ENCODE data around the gene LRP4. TPM values are rescaled to one million over a fixed set of nuclear protein-coding genes. Genes with fewer than 3 reads are reported as not detected.
"Not testable (repeated sequence)": the region's sequence is repeated elsewhere in the genome, so short reads cannot be mapped to it uniquely, and the experiment has no call there.

Gene LRP4
- total and polyA plus RNA-seq, 12 donors = 2.9 to 24.5 (median 11.4) TPM

GRCh38 chr11:46944356-46945075 lies 26.2 kb upstream of the LRP4 start:
- 84 to 91% (median 89%) methylated on average over 4 of the region's 4 CpGs for WGBS, 4 donors
- no peak for DNase-seq
- intact Hi-C loops (cut with DNase I) = no loop called here
- Histone ChIP-seq H3K27me3 (no peaks in the 10 kb centered on the region), H3K4me3 (no peak overlapping the region), H3K27ac (no peak overlapping the region), H3K36me3 (replicated peaks in 1 of 2) (no peaks in the 10 kb centered on the region), H3K4me1 (replicated peaks in 1 of 2) (peaks cover 0 to 13% of the 10 kb centered on the region in 2 donors), H3K9me3 (replicated peaks in 1 of 3) (no peaks in the 10 kb centered on the region)
- TF ChIP-seq POLR2A (IDR thresholded peaks at IDR 0.05) (no peak), CTCF (IDR thresholded peaks at IDR 0.05) (no peak)

DNA sequence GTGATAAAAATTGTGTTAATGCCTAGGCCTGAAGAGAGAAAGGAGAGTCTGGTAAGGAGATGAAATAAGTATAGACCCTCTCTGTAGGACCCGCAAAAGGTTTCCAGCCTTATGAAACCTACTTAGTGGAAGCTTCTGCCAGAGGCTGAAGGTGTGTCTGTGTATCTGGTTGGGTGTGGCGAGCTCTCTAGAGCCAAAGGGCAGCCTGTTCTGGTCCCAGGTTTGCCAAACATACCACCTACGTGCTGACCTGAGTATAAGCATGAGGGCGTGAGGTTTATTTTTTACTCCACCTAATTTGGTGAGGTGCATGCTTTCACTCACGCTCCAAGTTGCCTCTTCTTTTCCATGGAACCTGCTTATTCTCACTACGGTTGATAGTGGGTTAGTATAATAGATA lies 23.8 kb upstream of the LRP4 start:
- TF ChIP-seq CTCF (IDR thresholded peaks at IDR 0.05) (no peak), POLR2A (IDR thresholded peaks at IDR 0.05) (no peak)
- Histone ChIP-seq H3K9me3 (replicated peaks in 1 of 3) (no peaks in the 10 kb centered on the region), H3K27me3 (no peaks in the 10 kb centered on the region), H3K4me1 (replicated peaks in 1 of 2) (peaks cover 0 to 3% of the 10 kb centered on the region in 2 donors), H3K4me3 (no peak overlapping the region), H3K27ac (no peak overlapping the region), H3K36me3 (replicated peaks in 1 of 2) (no peaks in the 10 kb centered on the region)
- no peak for DNase-seq
- 92 to 99% (median 96%) methylated on average over 6 of the region's 6 CpGs for WGBS, 4 donors
- intact Hi-C loops (cut with DNase I) = no loop called here

DNA sequence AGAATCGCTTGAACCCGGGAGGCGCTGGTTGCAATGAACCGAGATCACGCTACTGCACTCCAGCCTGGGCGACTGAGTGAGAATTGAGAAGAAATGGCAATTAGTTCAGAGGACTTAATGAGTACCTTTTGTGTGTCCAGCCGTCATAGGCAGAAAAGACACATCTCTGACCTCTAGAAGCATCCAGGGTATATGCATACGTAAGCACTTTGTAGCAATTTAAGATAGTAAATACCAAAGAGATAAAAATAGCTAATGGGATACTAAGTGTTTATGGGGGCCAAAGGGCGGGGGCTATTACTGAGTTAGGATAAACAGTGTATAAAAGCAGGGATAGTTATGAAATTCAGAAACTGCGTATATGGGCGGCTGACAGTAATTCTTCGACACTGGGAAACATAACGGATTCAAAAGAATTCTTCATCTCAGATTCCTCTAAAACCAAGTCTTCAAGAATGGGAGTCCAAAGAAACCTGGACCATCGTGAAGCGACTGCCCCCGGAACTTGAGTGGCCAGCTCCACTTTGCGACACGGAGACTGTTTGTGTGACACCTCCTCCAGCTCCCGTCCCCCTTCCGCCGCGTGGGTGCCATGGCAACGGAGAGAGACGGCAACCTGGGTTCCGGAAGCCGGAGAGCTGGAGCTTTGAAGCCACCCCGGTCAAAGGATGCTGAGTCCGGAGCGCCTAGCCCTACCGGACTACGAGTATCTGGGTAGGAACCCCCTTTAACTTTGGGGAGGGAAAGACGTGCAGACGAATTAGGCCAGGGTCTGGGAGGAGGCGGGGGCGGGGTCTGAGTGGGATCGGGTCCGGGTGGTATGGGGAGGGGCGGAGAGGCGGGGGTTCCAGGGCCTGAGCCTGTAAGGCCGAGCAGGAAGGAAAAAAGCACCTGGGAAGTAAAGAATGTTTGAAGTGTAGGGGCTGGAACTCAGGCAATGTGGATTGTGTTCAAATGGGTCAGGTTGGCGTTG lies 18.1 kb upstream of the LRP4 start, which contains the start of gene CSTPP1:
Gene CSTPP1, plus strand, starts transcription at position 624 of the 973 bp plus-strand sequence. Its CDS starts 45 bp downstream, at position 669.
- WGBS, 4 donors = 18 to 32% (median 25%) methylated on average over 27 to 41 of the region's 41 CpGs
- H3K4me1 ChIP-seq (replicated peaks in 1 of 2) = peaks cover 4 to 10% of the 10 kb centered on the region in 2 donors
- no peaks in the 10 kb centered on the region for H3K9me3 ChIP-seq (replicated peaks in 1 of 3)
- H3K36me3 ChIP-seq (replicated peaks in 1 of 2) = no peaks in the 10 kb centered on the region
- no peaks in the 10 kb centered on the region for H3K27me3 ChIP-seq
- intact Hi-C loops (cut with DNase I) = no loop called here
- TF ChIP-seq POLR2A (IDR thresholded peaks at IDR 0.05) (no peak), CTCF (IDR thresholded peaks at IDR 0.05) (no peak)
- peak within 1 kb of the TSS in 1 of 5 donors; percentile 8 for H3K27ac ChIP-seq
- peak within 1 kb of the TSS; percentile 29 to 88 (median 59) for H3K4me3 ChIP-seq
- DNase-seq = peak; percentile 92 to 98 (median 96)

GRCh38 chr11:46930089-46930488 lies 11.7 kb upstream of the LRP4 start:
- H3K4me3 ChIP-seq = no peak overlapping the region
- H3K4me1 ChIP-seq (replicated peaks in 1 of 2) = no peaks in the 10 kb centered on the region
- no peaks in the 10 kb centered on the region for H3K9me3 ChIP-seq (replicated peaks in 1 of 3)
- no peaks in the 10 kb centered on the region for H3K36me3 ChIP-seq (replicated peaks in 1 of 2)
- DNase-seq = no peak
- no peaks in the 10 kb centered on the region for H3K27me3 ChIP-seq
- TF ChIP-seq POLR2A (IDR thresholded peaks at IDR 0.05) (no peak), CTCF (IDR thresholded peaks at IDR 0.05) (no peak)
- no peak overlapping the region for H3K27ac ChIP-seq
- WGBS, 4 donors = 69 to 84% (median 83%) methylated on average over 1 of the region's 1 CpG
- intact Hi-C loops (cut with DNase I) = no loop called here

DNA sequence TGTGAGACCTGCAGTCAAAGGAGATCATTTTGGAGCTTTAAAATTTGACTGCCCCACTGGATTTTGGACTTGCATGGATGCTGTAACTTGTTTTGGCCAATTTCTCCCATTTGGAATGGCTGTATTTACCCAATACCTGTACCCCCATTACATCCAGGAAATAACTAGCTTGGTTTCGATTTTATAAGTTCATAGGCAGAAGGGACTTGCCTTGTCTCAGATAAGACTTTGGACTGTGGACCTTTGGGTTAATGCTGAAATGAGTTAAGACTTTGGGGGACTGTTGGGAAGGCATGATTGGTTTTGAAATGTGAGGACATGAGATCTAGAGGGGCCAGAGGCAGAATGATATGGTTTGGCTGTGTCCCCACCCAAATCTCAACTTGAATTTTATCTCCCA lies 10.4 kb upstream of the LRP4 start:
- H3K9me3 ChIP-seq (replicated peaks in 1 of 3); H3K4me1 ChIP-seq (replicated peaks in 1 of 2); H3K36me3 ChIP-seq (replicated peaks in 1 of 2); H3K27me3 ChIP-seq; H3K4me3 ChIP-seq; DNase-seq; intact Hi-C loops (cut with DNase I); H3K27ac ChIP-seq: not testable (repeated sequence)
- WGBS, 4 donors = 44 to 61% (median 49%) methylated on average over 1 of the region's 1 CpG

- WGBS, 4 donors = 74 to 84% (median 81%) methylated on average over 4 of the region's 4 CpGs
- DNase-seq; intact Hi-C loops (cut with DNase I); H3K9me3 ChIP-seq (replicated peaks in 1 of 3); H3K4me1 ChIP-seq (replicated peaks in 1 of 2); H3K27me3 ChIP-seq; H3K36me3 ChIP-seq (replicated peaks in 1 of 2); H3K27ac ChIP-seq; H3K4me3 ChIP-seq: not testable (repeated sequence)
Measured at GRCh38 chr11:46927928-46928327, 9.6 kb upstream of the LRP4 start.

Measured in adrenal gland (tissue), 12 donors.